Cardiac ventricle fibroblast (primary cell): ENCODE measurements around the gene SEPTIN1. TPM values are rescaled to one million over a fixed set of nuclear protein-coding genes. Genes with fewer than 3 reads are reported as not detected.

Experiments
- total RNA-seq: library from RNA; depleted of rRNA; stranded (reverse); fragments of >200 nt; gene quantifications from 2 replicates; pipeline ENCODE4 v1.2.3, GENCODE V29; 2015

The SEPTIN1 gene
- total RNA-seq = 0.50 TPM in 1 of 2 replicates, not detected in the other

GRCh38 chr16:30382111-30382881 is at the start of gene SEPTIN1:
Gene SEPTIN1, minus strand, starts transcription at chr16:30382561. Its CDS starts 19 bp downstream, at chr16:30382542.

GRCh38 chr16:30429678-30430427 is 47.5 kb upstream of the SEPTIN1 start, which contains the start of gene DCTPP1:
Gene DCTPP1, minus strand, starts transcription at chr16:30430030. Its CDS starts 50 bp downstream, at chr16:30429980.

GRCh38 chr16:30407102-30407803 is 24.9 kb upstream of the SEPTIN1 start, which contains the start of gene ZNF771:
Gene ZNF771, plus strand, starts transcription at chr16:30407606. Its CDS starts 448 bp downstream, at chr16:30408054.

GRCh38 chr16:30395155-30395991 is 13.0 kb upstream of the SEPTIN1 start, which contains the start of gene ZNF48:
Gene ZNF48, plus strand, starts transcription at chr16:30395420. Its CDS starts 375 bp downstream, at chr16:30395795.

GRCh38 chr16:30374538-30374937 is 7.8 kb downstream of the SEPTIN1 start, which contains the start of gene MYL11:
Gene MYL11, plus strand, starts transcription at chr16:30374802. Its CDS starts 56 bp downstream, at chr16:30374858.

GRCh38 chr16:30370456-30371247 is 11.7 kb downstream of the SEPTIN1 start, which contains the start of gene TBC1D10B:
Gene TBC1D10B, minus strand, starts transcription at chr16:30370494. Its CDS starts 311 bp downstream, at chr16:30370183.

GRCh38 chr16:30355144-30355953 is 27.0 kb downstream of the SEPTIN1 start, which contains the start of gene CD2BP2:
Gene CD2BP2, minus strand, starts transcription at chr16:30355308. Its CDS starts 627 bp downstream, at chr16:30354681.

Other genes starting within 250 kb of the SEPTIN1 start
- gene CORO1A, start 199.0 kb downstream of the SEPTIN1 start, total RNA-seq = 0.15 and 1.3 TPM in 2 replicates
- gene BOLA2B, start 188.9 kb downstream of the SEPTIN1 start, total RNA-seq = 53.6 and 86.3 TPM in 2 replicates
- 21.6 and 25.5 TPM in 2 replicates for gene SLX1A, start 188.7 kb downstream of the SEPTIN1 start, total RNA-seq
- gene SULT1A3, start 183.3 kb downstream of the SEPTIN1 start, total RNA-seq = 2.9 and 14.1 TPM in 2 replicates
- 1.7 and 2.1 TPM in 2 replicates for gene NPIPB13, start 134.1 kb downstream of the SEPTIN1 start, total RNA-seq
- gene CD2BP2, start 27.3 kb downstream of the SEPTIN1 start, total RNA-seq = 31.3 and 43.4 TPM in 2 replicates
- gene TBC1D10B, start 12.1 kb downstream of the SEPTIN1 start, total RNA-seq = 33.1 and 39.3 TPM in 2 replicates
- gene MYL11, start 7.8 kb downstream of the SEPTIN1 start, total RNA-seq = not detected in 2 replicates
- 2.4 and 3.5 TPM in 2 replicates for gene ZNF48, start 12.9 kb upstream of the SEPTIN1 start, total RNA-seq
- gene ZNF771, start 25.0 kb upstream of the SEPTIN1 start, total RNA-seq = 28.0 and 32.5 TPM in 2 replicates
- 12.6 and 16.9 TPM in 2 replicates for gene DCTPP1, start 47.5 kb upstream of the SEPTIN1 start, total RNA-seq
- 23.2 and 25.8 TPM in 2 replicates for gene SEPHS2, start 63.3 kb upstream of the SEPTIN1 start, total RNA-seq
- gene ITGAL, start 90.2 kb upstream of the SEPTIN1 start, total RNA-seq = not detected in 2 replicates
- 15.4 and 18.7 TPM in 2 replicates for gene ZNF768, start 144.0 kb upstream of the SEPTIN1 start, total RNA-seq
- 7.8 and 10.0 TPM in 2 replicates for gene ZNF747, start 152.3 kb upstream of the SEPTIN1 start, total RNA-seq
- gene ZNF764, start 175.8 kb upstream of the SEPTIN1 start, total RNA-seq = 7.9 and 8.9 TPM in 2 replicates
- gene ZNF688, start 189.2 kb upstream of the SEPTIN1 start, total RNA-seq = 10.4 and 11.6 TPM in 2 replicates
- 6.8 and 18.9 TPM in 2 replicates for gene ZNF785, start 203.1 kb upstream of the SEPTIN1 start, total RNA-seq
- 7.1 and 9.8 TPM in 2 replicates for gene ZNF689, start 227.8 kb upstream of the SEPTIN1 start, total RNA-seq